Coronary artery (tissue), 2 donors: ENCODE results near the gene CNP.

ENCODE experiments used
- DNase-seq: peaks from one replicate; pipeline ENCODE4 v3.0.0-alpha.2; 2017; ENCODE audit warnings: low spot score
- H3K27ac ChIP-seq, 2 donors: fragments of 200-600 bp; sonication (generic); one replicate each; pipeline ENCODE4 v1.5.1; 2016 to 2019
- H3K4me3 ChIP-seq: fragments of 200-600 bp; sonication (generic); 2 replicates; pipeline ENCODE4 v1.5.1; 2016; ENCODE audit warnings: mild to moderate bottlenecking, moderate library complexity
- TF ChIP-seq, protein P1 (sequence below): fragments of 200-600 bp; sonication (generic); IDR thresholded peaks from one replicate; pipeline ENCODE4 v1.5.1; 2019; ENCODE audit warnings: antibody characterized with exemption

The CNP gene

DNA sequence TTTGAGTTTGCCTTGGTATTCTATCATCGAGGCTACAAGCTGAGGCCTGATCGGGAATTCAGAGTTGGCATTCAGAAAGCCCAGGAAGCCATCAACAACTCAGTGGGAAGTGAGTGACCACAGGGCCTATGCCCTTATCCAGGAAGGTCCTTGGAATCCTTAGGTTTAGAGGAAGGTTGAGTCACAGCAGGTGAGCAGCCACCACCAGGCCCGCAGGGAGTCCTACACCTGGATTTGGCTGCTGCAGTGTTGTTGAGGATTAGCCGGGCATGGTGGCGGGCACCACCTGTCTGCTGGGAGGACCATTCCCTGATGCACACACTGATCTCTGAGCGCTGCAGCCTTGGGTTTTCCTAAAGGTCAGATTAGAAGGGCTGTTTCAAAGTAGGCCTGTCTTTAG is 31.0 kb upstream of the CNP start:
- H3K27ac ChIP-seq: no peak overlapping the region
- TF ChIP-seq, protein P1, sequence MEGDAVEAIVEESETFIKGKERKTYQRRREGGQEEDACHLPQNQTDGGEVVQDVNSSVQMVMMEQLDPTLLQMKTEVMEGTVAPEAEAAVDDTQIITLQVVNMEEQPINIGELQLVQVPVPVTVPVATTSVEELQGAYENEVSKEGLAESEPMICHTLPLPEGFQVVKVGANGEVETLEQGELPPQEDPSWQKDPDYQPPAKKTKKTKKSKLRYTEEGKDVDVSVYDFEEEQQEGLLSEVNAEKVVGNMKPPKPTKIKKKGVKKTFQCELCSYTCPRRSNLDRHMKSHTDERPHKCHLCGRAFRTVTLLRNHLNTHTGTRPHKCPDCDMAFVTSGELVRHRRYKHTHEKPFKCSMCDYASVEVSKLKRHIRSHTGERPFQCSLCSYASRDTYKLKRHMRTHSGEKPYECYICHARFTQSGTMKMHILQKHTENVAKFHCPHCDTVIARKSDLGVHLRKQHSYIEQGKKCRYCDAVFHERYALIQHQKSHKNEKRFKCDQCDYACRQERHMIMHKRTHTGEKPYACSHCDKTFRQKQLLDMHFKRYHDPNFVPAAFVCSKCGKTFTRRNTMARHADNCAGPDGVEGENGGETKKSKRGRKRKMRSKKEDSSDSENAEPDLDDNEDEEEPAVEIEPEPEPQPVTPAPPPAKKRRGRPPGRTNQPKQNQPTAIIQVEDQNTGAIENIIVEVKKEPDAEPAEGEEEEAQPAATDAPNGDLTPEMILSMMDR: no peak
- H3K4me3 ChIP-seq: no peak overlapping the region
- DNase-seq: no peak

- no peak for DNase-seq
Measured at GRCh38 chr17:41937970-41938954, 28.3 kb upstream of the CNP start.

DNA sequence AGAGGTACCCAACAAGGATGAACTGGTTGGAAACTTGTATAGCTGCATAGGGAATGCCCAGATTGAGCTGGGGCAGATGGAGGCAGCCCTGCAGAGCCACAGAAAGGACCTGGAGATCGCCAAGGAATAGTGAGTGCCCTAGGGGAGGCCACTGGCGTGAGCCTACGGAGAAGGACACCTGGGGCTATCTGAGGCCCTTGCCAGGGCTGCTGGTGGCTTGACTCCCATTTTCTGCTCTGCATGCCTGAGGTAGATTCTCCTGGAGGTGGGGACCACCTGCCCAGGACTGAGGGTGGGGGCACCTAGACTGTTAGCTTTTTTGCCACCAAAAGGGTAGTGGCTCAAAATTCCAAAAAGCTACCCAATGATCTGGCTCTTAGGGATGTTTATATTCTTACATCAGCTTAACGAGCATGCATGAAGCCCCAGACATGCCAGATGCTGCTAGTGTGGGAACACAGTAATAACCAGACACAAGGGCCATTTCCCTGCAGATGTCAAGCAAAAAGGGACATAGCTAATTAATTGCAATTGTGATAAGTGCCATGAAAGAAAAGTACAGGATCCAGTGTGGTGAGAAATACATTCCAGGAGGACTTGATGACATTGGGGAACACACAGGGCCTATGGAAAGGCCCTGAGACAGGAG is 27.4 kb upstream of the CNP start:
- no peak overlapping the region for H3K4me3 ChIP-seq
- no peak for DNase-seq
- TF ChIP-seq, protein P1: no peak
- H3K27ac ChIP-seq: no peak overlapping the region

More at GRCh38 chr17:41937970-41938954, 28.3 kb upstream of the CNP start:
- TF ChIP-seq, protein P1: no peak
- no peak overlapping the region for H3K4me3 ChIP-seq
- no peak overlapping the region for H3K27ac ChIP-seq

DNA sequence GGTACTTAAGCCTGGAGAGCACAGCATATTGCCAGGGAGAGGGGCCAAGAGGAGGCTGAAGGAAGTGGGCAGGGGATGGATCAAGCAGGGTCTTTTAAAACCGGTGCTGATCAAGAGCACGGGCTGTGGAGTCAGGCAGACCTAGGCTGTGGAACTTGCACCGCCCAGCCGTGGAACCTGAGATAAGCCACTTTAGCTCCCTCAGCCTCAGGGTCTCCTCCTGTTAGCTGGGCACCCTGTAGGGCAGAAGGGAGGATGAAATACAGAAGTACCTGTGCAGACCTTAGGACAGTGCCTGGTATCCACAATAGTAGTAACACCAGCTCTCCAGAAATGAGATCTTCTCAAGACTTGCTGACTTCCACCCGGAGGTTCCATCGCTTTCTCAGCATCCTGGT is 26.9 kb upstream of the CNP start:
- TF ChIP-seq, protein P1: no peak
- H3K4me3 ChIP-seq: no peak overlapping the region
- no peak overlapping the region for H3K27ac ChIP-seq
- no peak for DNase-seq

DNA sequence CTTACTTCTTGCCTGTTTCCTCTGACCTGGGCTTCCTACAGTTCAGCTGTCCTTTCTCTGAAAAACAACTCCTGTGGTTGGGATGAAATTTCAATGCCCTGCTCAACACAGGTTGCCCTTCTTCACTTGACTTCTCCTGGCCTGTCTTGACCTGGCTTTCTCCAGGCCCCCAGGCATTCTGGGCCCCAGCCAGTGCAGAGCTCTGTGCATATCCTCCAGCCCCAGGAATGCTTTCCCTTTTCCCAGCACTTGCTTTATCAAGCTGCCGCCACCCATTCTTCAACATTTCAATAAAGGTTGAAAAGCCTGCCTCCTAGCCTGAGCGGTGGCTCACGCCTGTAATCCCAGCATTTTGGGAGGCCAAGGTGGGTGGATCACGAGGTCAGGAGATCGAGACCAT is 25.4 kb upstream of the CNP start:
- H3K27ac ChIP-seq: no peak overlapping the region

GRCh38 chr17:41942626-41943373 is 23.8 kb upstream of the CNP start:
- TF ChIP-seq, protein P1: no peak
- DNase-seq: no peak
- Histone ChIP-seq H3K27ac (no peak overlapping the region), H3K4me3 (no peak overlapping the region)

More for the DNA sequence above, 25.4 kb upstream of the CNP start:
- no peak for DNase-seq
- no peak overlapping the region for H3K4me3 ChIP-seq
- TF ChIP-seq, protein P1: no peak
